NCI-H446 treated with DMSO at 0.1 percent for 48 hours (cell line): ENCODE measurements around the gene PXMP4.
A peak's percentile ranks its signal among the peaks of the same experiment; 100 is the strongest.
"Not testable (repeated sequence)": the region's sequence is repeated elsewhere in the genome, so short reads cannot be mapped to it uniquely, and the experiment has no call there.

Experiments
- DNase-seq: peaks from one replicate; lab custom pipeline; 2025; lab: John Stamatoyannopoulos, UW

Gene PXMP4

DNA sequence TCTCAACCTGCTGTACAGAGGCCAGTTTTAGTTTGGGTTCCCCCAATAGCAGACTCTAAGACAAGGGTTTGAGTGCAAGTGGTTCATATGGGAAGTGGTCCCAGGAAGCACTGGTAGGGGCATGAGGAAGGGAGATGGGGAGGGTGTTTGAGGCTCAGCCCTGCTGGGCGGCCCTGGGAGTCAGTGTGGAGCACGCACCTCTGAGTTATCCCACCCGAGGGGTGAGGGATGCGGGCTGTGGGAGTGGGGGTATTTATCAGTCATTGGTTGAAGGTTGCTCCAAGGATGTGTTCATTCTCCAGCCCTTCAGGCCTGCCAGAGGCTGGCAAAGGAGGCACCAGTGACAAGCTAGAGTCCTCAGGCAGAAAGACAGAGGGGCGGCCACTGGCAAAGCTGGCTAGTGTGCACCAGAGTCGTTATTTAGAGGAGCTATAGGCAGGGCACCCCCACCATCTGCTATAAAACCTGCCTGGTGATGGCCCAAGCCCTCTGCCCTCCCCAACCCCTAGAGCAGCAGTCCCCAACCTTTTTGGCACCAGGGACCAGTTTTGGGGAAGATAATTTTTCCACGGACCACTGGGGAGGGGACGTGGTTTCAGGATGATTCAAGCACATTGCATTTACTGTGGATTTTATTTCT, 16.5 kb downstream of the PXMP4 start:
- DNase-seq = no peak

GRCh38 chr20:33702861-33703260, 17.2 kb downstream of the PXMP4 start:
- DNase-seq = peak; percentile 98

DNA sequence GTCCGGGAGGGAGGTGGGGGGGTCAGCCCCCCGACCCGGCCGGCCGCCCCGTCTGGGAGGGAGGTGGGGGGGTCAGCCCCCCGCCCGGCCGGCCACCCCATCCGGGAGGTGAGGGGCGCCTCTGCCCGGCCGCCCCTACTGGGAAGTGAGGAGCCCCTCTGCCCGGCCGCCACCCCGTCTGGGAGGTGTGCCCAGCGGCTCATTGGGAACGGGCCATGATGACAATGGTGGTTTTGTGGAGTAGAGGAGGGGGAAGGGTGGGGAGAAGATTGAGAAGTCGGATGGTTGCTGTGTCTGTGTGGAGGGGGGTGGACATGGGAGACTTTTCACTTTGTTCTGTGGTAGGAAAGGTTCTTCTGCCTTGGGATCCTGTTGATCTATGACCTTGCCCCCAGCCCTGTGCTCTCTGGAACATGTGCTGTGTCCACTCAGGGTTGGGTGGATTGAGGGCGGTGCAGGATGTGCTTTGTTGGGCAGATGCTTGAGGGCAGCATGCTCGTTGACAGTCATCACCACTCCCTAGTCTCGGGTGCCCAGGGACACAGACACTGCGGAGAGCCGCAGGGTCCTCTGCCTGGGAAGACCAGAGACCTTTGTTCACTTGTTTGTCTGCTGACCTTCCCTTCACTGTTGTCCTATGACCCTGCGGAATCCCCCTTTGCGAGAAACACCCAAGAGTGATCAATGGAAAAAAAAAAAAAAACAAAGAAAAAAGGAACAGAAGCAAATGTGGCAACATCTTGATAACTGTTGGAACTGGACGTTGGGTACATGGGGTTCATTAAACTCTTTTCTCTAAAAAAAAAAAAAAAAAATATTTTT, 18.3 kb downstream of the PXMP4 start:
- no peak for DNase-seq

- not testable (repeated sequence) for DNase-seq
Observed at GRCh38 chr20:33700696-33701441, 19.2 kb downstream of the PXMP4 start.

DNA sequence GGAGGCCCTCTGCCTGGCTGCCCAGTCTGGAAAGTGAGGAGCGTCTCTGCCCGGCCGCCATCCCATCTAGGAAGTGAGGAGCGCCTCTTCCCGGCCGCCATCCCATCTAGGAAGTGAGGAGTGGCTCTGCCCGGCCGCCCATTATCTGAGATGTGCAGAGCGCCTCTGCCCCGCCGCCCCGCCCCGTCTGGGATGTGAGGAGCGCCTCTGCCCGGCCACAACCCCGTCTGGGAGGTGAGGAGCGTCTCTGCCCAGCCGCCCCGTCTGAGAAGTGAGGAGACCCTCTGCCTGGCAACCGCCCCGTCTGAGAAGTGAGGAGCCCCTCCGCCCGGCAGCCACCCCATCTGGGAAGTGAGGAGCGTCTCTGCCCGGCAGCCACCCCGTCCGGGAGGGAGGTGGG, 21.1 kb downstream of the PXMP4 start:
- DNase-seq = not testable (repeated sequence)

- peak; percentile 75 for DNase-seq
Observed at GRCh38 chr20:33697129-33697528, 23.0 kb downstream of the PXMP4 start.

- DNase-seq = no peak
Observed at GRCh38 chr20:33696448-33696847, 23.7 kb downstream of the PXMP4 start.

DNA sequence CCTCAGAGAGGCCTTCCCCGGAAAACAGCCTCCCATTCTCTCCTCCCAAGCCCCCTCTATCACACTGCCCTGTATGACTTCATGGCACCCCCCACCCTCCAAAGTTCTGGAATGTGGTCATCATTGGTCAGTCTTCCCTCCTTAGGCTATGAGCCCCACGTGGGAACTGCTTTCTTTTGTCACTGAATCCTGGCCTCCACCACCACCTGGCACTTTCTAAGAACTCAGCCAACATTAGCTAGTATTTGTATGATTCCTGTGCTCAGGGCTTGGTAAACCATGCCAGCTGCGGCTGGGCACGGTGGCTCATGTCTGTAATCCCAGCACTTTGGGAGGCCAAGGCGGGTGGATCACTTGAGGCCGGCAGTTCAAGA, 25.5 kb downstream of the PXMP4 start:
- peak; percentile 75 for DNase-seq

- peak; percentile 75 for DNase-seq
Observed at GRCh38 chr20:33693741-33694638, 26.1 kb downstream of the PXMP4 start.

- DNase-seq = no peak
Observed at GRCh38 chr20:33693289-33693688, 26.8 kb downstream of the PXMP4 start.

DNA sequence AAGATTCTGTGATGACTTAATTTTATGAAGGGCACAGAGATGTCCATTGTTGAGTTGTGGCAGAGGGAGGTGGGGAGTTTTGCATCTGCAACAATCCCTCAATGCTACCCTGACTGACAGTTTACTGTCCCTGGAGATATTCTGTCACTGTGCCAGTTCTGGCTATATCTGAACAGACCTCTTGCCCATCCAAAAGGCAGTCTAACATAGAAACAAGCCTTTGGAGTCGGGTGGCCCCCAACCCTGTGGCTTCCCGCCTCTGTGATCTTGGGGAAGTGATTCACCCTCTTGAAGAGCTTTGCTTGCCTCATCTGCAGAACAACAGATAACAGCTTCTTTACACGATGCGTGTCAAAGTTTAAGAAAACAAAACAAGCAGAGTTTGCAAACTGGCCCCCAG, 30.1 kb downstream of the PXMP4 start:
- DNase-seq = no peak

DNA sequence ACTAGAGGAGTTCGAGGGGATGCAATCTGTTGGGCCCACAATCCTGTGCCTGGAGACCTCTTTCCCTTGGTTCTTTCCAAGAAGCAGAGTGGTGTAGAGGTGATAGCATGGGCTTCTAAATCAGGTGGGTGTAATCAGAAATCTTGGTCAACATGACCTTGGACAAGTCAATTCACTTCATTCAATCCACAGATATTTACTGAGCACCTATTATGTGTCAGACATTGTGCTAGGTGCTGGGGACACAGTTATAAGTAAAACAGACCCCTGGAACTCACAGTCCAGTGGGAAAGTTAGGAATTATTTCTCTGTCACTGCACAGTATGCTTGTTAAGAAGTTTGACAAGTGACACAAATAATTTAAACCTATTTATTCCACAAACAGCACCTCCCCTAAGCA, 30.6 kb downstream of the PXMP4 start:
- no peak for DNase-seq

DNA sequence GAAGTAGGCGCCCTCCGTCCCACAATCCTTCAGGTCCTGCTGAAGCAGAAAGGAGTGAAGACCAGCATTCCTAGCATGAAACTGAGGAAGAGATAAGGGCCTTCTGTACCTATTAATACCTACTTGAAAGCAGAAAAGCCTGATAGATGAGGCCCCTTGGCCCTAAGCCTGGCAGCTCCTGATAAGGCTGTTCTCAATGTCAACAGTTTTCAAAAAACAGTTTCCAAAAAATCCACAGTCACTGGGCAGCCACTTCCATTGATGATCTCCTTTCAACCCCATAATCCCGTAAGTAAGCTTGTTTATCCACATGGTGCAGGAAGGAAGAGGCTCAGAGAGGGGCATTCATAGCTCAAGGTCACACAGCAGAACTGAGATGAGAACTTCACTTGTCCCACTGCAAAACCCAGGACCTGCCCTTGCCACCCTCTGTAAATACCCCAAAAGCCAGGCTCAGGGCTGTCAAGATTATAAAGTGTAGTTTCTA, 31.1 kb downstream of the PXMP4 start:
- no peak for DNase-seq

DNA sequence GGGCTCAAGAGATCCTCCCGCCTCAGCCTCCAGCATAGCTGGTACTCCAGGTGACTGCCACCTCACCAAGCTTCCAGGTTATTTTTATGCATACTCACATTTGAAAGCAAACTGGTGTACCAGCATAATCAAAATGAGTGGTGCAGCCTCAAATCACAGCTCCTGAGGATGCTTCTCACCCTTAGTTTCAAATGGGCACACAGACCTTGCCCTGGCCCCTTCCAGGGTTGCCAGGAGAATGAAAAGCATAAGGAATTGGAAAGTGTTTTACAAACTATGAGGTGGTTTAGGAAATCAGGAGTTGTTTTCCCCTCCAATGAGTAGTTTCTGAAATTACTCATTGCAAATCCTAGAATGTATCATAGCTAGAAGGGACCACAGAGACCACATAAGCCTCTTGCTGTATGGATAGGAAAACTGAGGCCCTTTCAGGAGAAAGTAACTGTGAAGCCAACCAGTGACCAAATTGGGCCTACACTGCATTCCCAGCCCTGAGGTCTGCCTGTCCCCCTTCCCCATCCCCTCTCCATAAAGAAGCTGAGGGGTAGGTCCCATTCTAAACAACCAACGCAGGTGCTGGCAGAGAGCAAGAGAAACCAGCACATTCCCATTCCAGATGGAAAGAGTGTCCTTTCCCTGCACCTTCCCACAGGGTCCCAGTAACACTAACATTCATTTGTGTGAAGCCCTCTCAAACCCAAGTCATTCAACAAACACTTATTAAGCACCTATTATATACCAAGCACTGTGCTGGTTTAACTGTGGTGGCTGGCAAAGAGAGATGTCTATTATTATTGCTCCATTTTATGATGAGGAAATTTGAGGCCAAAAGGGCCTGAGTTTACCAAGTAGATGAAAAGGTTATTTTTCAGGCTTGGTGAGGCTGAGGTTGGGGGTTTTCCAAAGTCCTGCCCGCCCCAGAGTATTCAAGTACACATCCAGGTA, 31.8 kb downstream of the PXMP4 start:
- DNase-seq = no peak

DNA sequence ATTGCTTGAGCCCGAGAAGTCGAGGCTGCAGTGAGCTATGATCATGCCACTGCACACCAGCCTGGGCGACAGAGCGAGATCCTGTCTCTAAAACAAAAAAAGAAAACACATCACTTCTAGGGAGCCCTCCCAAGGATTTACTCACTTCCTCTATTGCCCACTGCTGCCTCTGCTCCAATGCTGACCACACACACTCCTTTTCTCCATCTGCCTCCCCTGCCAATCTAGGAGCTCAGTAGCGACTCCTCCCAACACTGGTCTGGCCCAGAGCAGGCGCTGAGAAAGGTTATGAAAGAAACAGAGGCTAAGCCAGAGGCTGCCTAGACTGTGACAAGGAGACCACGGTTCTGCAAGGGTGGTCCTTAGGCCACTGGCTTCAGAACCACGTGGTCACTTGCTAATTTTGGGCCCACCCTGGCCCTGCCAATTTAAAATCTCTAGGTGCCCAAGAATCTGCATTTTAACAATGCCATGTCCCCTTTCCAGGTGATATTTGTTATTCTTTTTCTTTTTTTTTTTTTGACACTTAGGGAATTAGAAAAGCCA, 32.7 kb downstream of the PXMP4 start:
- no peak for DNase-seq

DNA sequence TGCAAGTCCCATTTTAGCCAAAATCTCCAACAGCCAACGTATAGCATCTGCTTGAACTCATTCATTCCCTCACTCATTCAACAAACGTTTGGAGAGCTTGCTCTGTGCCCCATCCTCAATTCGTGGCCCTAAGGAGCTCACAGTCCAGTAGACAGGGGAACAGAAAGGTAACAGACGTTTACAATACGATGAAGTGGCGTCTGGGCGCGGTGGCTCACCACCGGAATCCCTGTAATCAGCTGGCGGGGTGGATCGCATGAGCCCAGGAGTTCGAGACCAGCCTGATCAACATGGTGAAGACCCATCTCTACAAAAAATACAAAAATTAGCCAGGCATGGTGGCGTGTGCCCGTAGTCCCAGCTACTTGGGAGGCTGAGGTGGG, 33.1 kb downstream of the PXMP4 start:
- DNase-seq = no peak

- peak; percentile 94 for DNase-seq
Observed at GRCh38 chr20:33686100-33686983, 33.8 kb downstream of the PXMP4 start, which contains the start of gene E2F1. Gene E2F1 (minus strand): TSS chr20:33686385. CDS start chr20:33686264, 121 bp downstream.

DNA sequence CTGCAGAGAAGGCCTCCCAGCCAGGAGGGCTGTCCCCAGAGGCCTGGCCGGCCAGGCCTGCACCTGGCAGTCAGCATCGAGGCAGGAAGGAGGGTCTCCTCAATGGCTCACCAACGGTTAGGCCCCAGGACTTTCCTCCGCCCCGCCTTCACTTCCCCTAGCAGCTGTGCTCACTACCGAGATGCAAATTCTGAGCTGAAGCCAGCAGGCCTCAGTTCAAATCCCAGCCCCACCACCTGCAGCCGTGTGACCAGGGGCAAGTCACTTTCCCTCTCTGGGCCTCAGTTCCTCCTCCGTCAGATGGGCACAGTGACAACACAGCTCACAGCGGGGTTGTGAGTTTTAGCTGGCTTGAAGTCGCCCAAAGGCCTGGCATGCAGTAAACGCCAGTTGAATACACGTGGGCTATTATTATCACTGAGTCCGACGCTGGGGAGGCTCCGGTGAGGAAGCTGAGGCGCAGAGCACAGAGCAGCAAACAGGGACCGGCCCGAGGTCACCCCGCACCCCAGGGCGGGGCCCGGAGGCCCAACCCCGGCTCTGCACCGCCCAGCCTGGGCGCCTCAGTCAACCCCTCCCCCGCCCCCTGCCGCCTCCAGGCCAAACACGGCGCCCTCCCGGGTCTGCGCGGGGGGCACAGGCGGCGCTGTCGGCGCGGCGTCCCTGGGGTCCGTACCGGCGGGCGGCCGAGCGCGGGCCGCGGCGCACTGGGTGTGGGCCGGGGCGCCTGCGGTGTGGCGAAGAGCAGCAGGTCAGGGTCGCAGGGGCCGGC, 34.6 kb downstream of the PXMP4 start:
- DNase-seq = peak; percentile 61
